Natural killer cell (primary cell): ENCODE data around the gene PITPNC1. TPM values are rescaled to one million over a fixed set of nuclear protein-coding genes. Genes with fewer than 3 reads are reported as not detected.
"Not testable (repeated sequence)": the region's sequence is repeated elsewhere in the genome, so short reads cannot be mapped to it uniquely, and the experiment has no call there.

ENCODE experiments used
- ATAC-seq, 3 donors: fragments of 150-1000 bp in 2 of 3; fragments of 200-7000 bp in 1 of 3; cut with Tn5 transposase; 1 replicate in 1 of 3; 2 replicates in 2 of 3; pipeline ENCODE4 v1.10.0; 2021; ENCODE audit warnings: mild to moderate bottlenecking in 2 of 3, moderate library complexity in 2 of 3
- DNase-seq, 2 donors: peaks; one replicate each; pipeline versions ENCODE4 v3.0.0 to v3.0.0-alpha.2; 2013 to 2021; ENCODE audit warnings: mixed read lengths in 1 of 2
- H3K27ac ChIP-seq: one replicate; pipeline ENCODE4 v1.5.1; 2013; ENCODE audit warnings: mild to moderate bottlenecking, low read length
- H3K27me3 ChIP-seq: one replicate; pipeline ENCODE4 v1.6.1; 2013; ENCODE audit warnings: low read length; ENCODE audit not compliant: control insufficient read depth, insufficient read depth
- H3K36me3 ChIP-seq: one replicate; pipeline ENCODE4 v1.6.1; 2013; ENCODE audit warnings: low read length; ENCODE audit not compliant: control insufficient read depth, insufficient read depth
- H3K4me1 ChIP-seq: one replicate; pipeline ENCODE4 v1.6.1; 2013; ENCODE audit warnings: low read length; ENCODE audit not compliant: control insufficient read depth, insufficient read depth
- H3K4me3 ChIP-seq: one replicate; pipeline ENCODE4 v1.5.1; 2013; ENCODE audit warnings: low read length
- H3K9me3 ChIP-seq: one replicate; pipeline ENCODE4 v1.6.1; 2013; ENCODE audit warnings: low read length; ENCODE audit not compliant: control insufficient read depth, insufficient read depth
- H3K27ac Mint-ChIP-seq, 2 donors: one replicate each; pipeline ENCODE4 v1.8.0; 2022; ENCODE audit warnings: mild to moderate bottlenecking in 2 of 2, mixed read lengths in 2 of 2, moderate library complexity in 1 of 2
- H3K27me3 Mint-ChIP-seq, 2 donors: one replicate each; pipeline ENCODE4 v1.8.0; 2022; ENCODE audit warnings: low read depth in 2 of 2, mixed read lengths in 2 of 2
- H3K36me3 Mint-ChIP-seq: one replicate; pipeline ENCODE4 v1.8.0; 2022; ENCODE audit warnings: mixed read lengths
- H3K4me1 Mint-ChIP-seq, 2 donors: one replicate each; pipeline ENCODE4 v1.8.0; 2022; ENCODE audit warnings: mixed read lengths in 2 of 2
- H3K4me3 Mint-ChIP-seq: one replicate; pipeline ENCODE4 v1.8.0; 2022; ENCODE audit warnings: mild to moderate bottlenecking, moderate library complexity, mixed read lengths
- H3K9me3 Mint-ChIP-seq, 2 donors: one replicate each; pipeline ENCODE4 v1.8.0; 2022; ENCODE audit warnings: mixed read lengths in 2 of 2
- CTCF ChIP-seq: fragments of 200-600 bp; IDR thresholded peaks from one replicate; pipeline ENCODE4 v1.8.0; 2022; ENCODE audit warnings: antibody characterized with exemption
- WGBS: methylation state at CpG from one replicate; pipeline ENCODE4 v1.1.7; 2013; ENCODE audit warnings: missing lambda C conversion rate; ENCODE audit not compliant: insufficient coverage; 5-methylcytosine and 5-hydroxymethylcytosine counted together
- intact Hi-C: fragments of 100-400 bp; cut with micrococcal nuclease; formaldehyde crosslinking; loops from one replicate; pipeline ENCODE4 v1.14.2; 2022
- total RNA-seq, 4 donors: library from RNA; stranded (reverse); fragments of 120-200 nt in 1 of 4; gene quantifications; one replicate each; pipeline versions ENCODE4 v1.2.3 to v1.2.4, GENCODE V29; 2013 to 2022

The PITPNC1 gene
- total RNA-seq, 3 donors from 2014 or later (not counting 1 experiment from before 2014, with no cell fraction given), result 150 to 185 (median 169) TPM

DNA sequence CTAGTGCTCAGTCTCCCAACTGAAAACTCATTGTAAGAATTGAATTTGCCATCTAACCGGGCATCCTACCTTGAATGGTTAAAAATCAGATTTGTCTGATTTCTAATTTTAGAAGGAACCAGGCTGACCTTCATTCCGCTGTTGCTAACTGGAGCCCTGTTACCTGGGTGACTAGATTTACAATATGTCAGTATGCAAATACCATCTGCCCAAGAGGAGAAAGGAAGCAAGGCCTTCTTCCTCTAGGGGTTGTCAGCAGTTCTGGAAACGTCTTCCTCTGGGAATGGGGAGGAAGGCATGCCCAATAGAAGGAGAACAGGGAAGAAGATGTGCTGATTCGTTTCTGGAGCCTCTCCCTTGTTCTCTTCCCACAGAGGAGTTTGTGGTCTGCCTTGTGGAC is 137.9 kb downstream of the PITPNC1 start:
- no peak for TF ChIP-seq CTCF
- DNase-seq, result no peak
- H3K27ac Mint-ChIP-seq, result peak overlapping the region in 1 of 2 donors; percentile 35
- no peaks in the 10 kb centered on the region for H3K9me3 ChIP-seq
- no peaks in the 10 kb centered on the region for H3K27me3 ChIP-seq
- H3K4me3 Mint-ChIP-seq, result no peak overlapping the region
- H3K27me3 Mint-ChIP-seq, result no peaks in the 10 kb centered on the region
- H3K4me3 ChIP-seq, result no peak overlapping the region
- WGBS, result 82% methylated on average over 4 of the region's 4 CpGs
- peaks cover 59 to 74% of the 10 kb centered on the region in 2 donors for H3K4me1 Mint-ChIP-seq
- H3K4me1 ChIP-seq, result peaks cover 11% of the 10 kb centered on the region
- no peak overlapping the region for H3K27ac ChIP-seq
- no peaks in the 10 kb centered on the region for H3K36me3 ChIP-seq
- no peaks in the 10 kb centered on the region for H3K9me3 Mint-ChIP-seq
- H3K36me3 Mint-ChIP-seq, result no peaks in the 10 kb centered on the region
- intact Hi-C loops, result no loop called here
- ATAC-seq, result no peak

DNA sequence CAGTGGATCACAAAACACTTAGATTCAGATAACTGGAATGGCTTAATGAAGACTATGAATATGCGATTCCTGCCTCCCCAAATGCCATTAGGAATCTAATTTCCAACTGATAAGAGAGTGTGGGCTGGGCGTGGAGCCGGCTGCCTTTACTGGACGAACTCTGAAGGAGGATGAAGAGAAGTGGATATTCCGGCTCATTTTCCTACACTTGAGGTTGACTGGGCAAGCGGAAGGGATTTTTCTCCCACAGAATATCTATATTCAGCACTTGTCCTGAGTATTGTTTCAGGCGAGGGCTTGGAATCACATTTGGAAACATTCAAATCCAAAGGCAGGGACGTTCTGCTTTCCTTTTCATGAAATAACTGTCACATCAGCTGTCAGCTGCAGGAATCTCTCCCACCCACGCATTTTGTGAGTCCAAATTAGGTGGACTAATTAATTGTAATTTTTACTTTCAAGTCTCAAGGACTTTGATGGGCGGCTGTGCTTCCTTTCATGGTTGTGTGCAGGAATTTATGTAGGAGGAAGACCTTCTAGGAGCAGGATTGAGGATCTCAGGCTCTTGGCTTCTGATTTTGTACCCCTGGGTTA is 138.5 kb downstream of the PITPNC1 start:
- H3K4me1 ChIP-seq, result peaks cover 11% of the 10 kb centered on the region
- peaks cover 59 to 74% of the 10 kb centered on the region in 2 donors for H3K4me1 Mint-ChIP-seq
- peak overlapping the region in 1 of 2 donors; percentile 72 for H3K27ac Mint-ChIP-seq
- ATAC-seq, result no peak
- no peak overlapping the region for H3K4me3 ChIP-seq
- no peak overlapping the region for H3K4me3 Mint-ChIP-seq
- no peak overlapping the region for H3K27ac ChIP-seq
- intact Hi-C loops, result no loop called here
- WGBS, result 94% methylated on average over 10 of the region's 10 CpGs
- H3K36me3 ChIP-seq, result no peaks in the 10 kb centered on the region
- H3K36me3 Mint-ChIP-seq, result no peaks in the 10 kb centered on the region
- no peaks in the 10 kb centered on the region for H3K27me3 Mint-ChIP-seq
- DNase-seq, result no peak
- H3K27me3 ChIP-seq, result no peaks in the 10 kb centered on the region
- no peaks in the 10 kb centered on the region for H3K9me3 Mint-ChIP-seq
- no peak for TF ChIP-seq CTCF
- no peaks in the 10 kb centered on the region for H3K9me3 ChIP-seq

DNA sequence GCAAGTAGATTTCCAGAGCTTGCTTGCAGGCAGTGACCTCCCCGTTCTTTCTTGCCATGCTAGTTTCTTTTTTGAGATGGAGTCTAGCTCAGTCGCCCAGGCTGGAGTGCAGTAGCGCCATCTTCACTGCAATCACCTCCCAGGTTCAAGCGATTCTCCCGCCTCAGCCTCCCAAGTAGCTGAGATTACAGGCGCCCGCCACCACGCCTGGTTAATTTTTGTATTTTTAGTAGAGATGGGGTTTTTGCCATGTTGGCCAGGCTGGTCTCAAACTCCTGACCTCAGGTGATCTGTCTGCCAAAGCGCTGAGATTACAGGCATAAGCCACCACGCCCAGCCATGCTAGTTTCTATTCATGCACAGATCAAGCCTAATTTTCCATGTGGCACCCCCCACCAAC is 139.5 kb downstream of the PITPNC1 start:
- H3K36me3 Mint-ChIP-seq, H3K9me3 ChIP-seq, intact Hi-C loops, H3K4me3 ChIP-seq, H3K27ac Mint-ChIP-seq, H3K27ac ChIP-seq, H3K36me3 ChIP-seq, ATAC-seq, DNase-seq, H3K4me3 Mint-ChIP-seq, H3K27me3 ChIP-seq, H3K27me3 Mint-ChIP-seq, H3K9me3 Mint-ChIP-seq: not testable (repeated sequence)
- H3K4me1 Mint-ChIP-seq, result peaks cover 60 to 74% of the 10 kb centered on the region in 2 donors
- WGBS, result 97% methylated on average over 10 of the region's 10 CpGs
- peaks cover 16% of the 10 kb centered on the region for H3K4me1 ChIP-seq

- peaks cover 65 to 72% of the 10 kb centered on the region in 2 donors for H3K4me1 Mint-ChIP-seq
- no peaks in the 10 kb centered on the region for H3K27me3 ChIP-seq
- ATAC-seq, result no peak
- H3K27ac Mint-ChIP-seq, result peak overlapping the region in 1 of 2 donors; percentile 42
- H3K27ac ChIP-seq, result no peak overlapping the region
- H3K4me3 ChIP-seq, result no peak overlapping the region
- no peak for TF ChIP-seq CTCF
- H3K36me3 ChIP-seq, result no peaks in the 10 kb centered on the region
- intact Hi-C loops, result no loop called here
- no CpG with 5 or more reads among the region's 1 CpG for WGBS
- H3K4me3 Mint-ChIP-seq, result no peak overlapping the region
- no peaks in the 10 kb centered on the region for H3K27me3 Mint-ChIP-seq
- H3K4me1 ChIP-seq, result peaks cover 20% of the 10 kb centered on the region
- no peaks in the 10 kb centered on the region for H3K36me3 Mint-ChIP-seq
- no peak for DNase-seq
- H3K9me3 ChIP-seq, result no peaks in the 10 kb centered on the region
- no peaks in the 10 kb centered on the region for H3K9me3 Mint-ChIP-seq
Observed at GRCh38 chr17:67517325-67517724, 140.2 kb downstream of the PITPNC1 start.
